Measurements from ENCODE around the gene ELL. TPM values are rescaled to one million over a fixed set of nuclear protein-coding genes. Genes with fewer than 3 reads are reported as not detected.

ELL gene
- total and polyA plus RNA-seq, 9 donors: 1.6 to 22.3 (median 17.0) TPM

- 91 to 95% (median 94%) methylated on average over 8 to 14 of the region's 14 CpGs for WGBS, 3 donors
- Histone ChIP-seq H3K27me3 (no peaks in the 10 kb centered on the region), H3K4me3 (no peak overlapping the region), H3K36me3 (no peaks in the 10 kb centered on the region), H3K27ac (no peak overlapping the region), H3K4me1 (ENCODE audit: insufficient read depth) (peaks cover 2% of the 10 kb centered on the region), H3K9me3 (no peaks in the 10 kb centered on the region)
- no peak for TF ChIP-seq POLR2A (IDR thresholded peaks at IDR 0.05)
- intact Hi-C loops (cut with DNase I): no loop called here
- DNase-seq: no peak
Measured at GRCh38 chr19:18449552-18449951, 72.3 kb downstream of the ELL start.

GRCh38 chr19:18446811-18447359 lies 75.0 kb downstream of the ELL start:
- Histone ChIP-seq H3K36me3 (no peaks in the 10 kb centered on the region), H3K4me3 (no peak overlapping the region), H3K4me1 (ENCODE audit: insufficient read depth) (peaks cover 2% of the 10 kb centered on the region), H3K27me3 (no peaks in the 10 kb centered on the region), H3K27ac (no peak overlapping the region), H3K9me3 (no peaks in the 10 kb centered on the region)
- intact Hi-C loops (cut with DNase I): no loop called here
- TF ChIP-seq EP300 (IDR thresholded peaks at IDR 0.05) (no peak), POLR2A (IDR thresholded peaks at IDR 0.05) (no peak), CTCF (IDR thresholded peaks at IDR 0.05) (no peak)
- no peak for DNase-seq
- WGBS, 3 donors: 84 to 94% (median 92%) methylated on average over 12 of the region's 12 CpGs

GRCh38 chr19:18446145-18446810 lies 75.6 kb downstream of the ELL start:
- H3K4me3 ChIP-seq: no peak overlapping the region
- peaks cover 2% of the 10 kb centered on the region for H3K4me1 ChIP-seq (ENCODE audit: insufficient read depth)
- WGBS, 3 donors: 84 to 85% (median 85%) methylated on average over 34 of the region's 34 CpGs
- no peaks in the 10 kb centered on the region for H3K36me3 ChIP-seq
- DNase-seq: peak in 1 of 5 donors; percentile 40
- H3K9me3 ChIP-seq: no peaks in the 10 kb centered on the region
- intact Hi-C loops (cut with DNase I): no loop called here
- H3K27me3 ChIP-seq: no peaks in the 10 kb centered on the region
- H3K27ac ChIP-seq: no peak overlapping the region
- no peak for TF ChIP-seq EP300 (IDR thresholded peaks at IDR 0.05)
- no peak for TF ChIP-seq CTCF (IDR thresholded peaks at IDR 0.05)
- no peak for TF ChIP-seq POLR2A (IDR thresholded peaks at IDR 0.05)

GRCh38 chr19:18445262-18445948 lies 76.5 kb downstream of the ELL start:
- Histone ChIP-seq H3K36me3 (no peaks in the 10 kb centered on the region), H3K27me3 (no peaks in the 10 kb centered on the region), H3K4me3 (no peak overlapping the region), H3K4me1 (ENCODE audit: insufficient read depth) (peaks cover 2% of the 10 kb centered on the region), H3K9me3 (no peaks in the 10 kb centered on the region), H3K27ac (no peak overlapping the region)
- no peak for TF ChIP-seq EP300 (IDR thresholded peaks at IDR 0.05)
- TF ChIP-seq POLR2A (IDR thresholded peaks at IDR 0.05): no peak
- TF ChIP-seq CTCF (IDR thresholded peaks at IDR 0.05): no peak
- intact Hi-C loops (cut with DNase I): no loop called here
- no peak for DNase-seq
- 61 to 75% (median 62%) methylated on average over 15 of the region's 15 CpGs for WGBS, 3 donors

GRCh38 chr19:18444513-18444912 lies 77.4 kb downstream of the ELL start:
- intact Hi-C loops (cut with DNase I): no loop called here
- Histone ChIP-seq H3K36me3 (no peaks in the 10 kb centered on the region), H3K27ac (no peak overlapping the region), H3K9me3 (no peaks in the 10 kb centered on the region), H3K4me1 (ENCODE audit: insufficient read depth) (peaks cover 2% of the 10 kb centered on the region), H3K4me3 (no peak overlapping the region), H3K27me3 (no peaks in the 10 kb centered on the region)
- 72 to 81% (median 76%) methylated on average over 19 of the region's 19 CpGs for WGBS, 3 donors
- TF ChIP-seq POLR2A (IDR thresholded peaks at IDR 0.05): no peak
- no peak for TF ChIP-seq EP300 (IDR thresholded peaks at IDR 0.05)
- TF ChIP-seq CTCF (IDR thresholded peaks at IDR 0.05): no peak
- DNase-seq: no peak

Data from ovary (tissue), 9 donors.